Measurements from ENCODE around the gene ROR1. TPM values are rescaled to one million over a fixed set of nuclear protein-coding genes. Genes with fewer than 3 reads are reported as not detected.

Gene ROR1
- total RNA-seq, 1 donor from 2014 or later, result 6.7 TPM

DNA sequence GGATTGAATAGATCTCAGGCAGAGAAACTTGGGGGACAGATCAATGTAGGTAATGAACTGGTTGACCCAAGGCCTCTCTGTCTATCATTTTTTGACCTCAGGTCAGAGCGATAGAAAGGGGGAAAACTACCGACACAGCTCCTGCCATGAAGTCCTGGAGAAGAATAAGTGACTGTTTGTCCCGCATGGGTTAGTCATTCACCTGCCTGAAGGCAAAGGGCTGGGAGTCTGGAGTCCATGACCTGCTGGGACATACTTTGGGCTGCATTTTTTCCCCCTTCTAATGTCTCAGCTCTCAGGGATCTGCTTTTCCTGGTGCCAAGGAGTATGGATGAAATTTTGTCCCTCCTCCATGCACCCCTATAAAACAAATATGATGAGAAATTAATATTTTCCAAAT is 1.6 kb upstream of the ROR1 start:
- Mint-ChIP-seq H3K4me3 (ENCODE audit: unreplicated experiment) (peak overlapping the region; percentile 42), H3K9me3 (ENCODE audit: unreplicated experiment) (no peaks in the 10 kb centered on the region), H3K4me1 (ENCODE audit: unreplicated experiment) (peaks cover 29% of the 10 kb centered on the region), H3K27me3 (ENCODE audit: unreplicated experiment) (peaks cover 13% of the 10 kb centered on the region), H3K36me3 (ENCODE audit: low read depth, unreplicated experiment) (peaks cover 6% of the 10 kb centered on the region), H3K27ac (ENCODE audit: unreplicated experiment) (no peak overlapping the region)
- no peak for DNase-seq (ENCODE audit: low spot score)
- no peak for TF ChIP-seq CTCF (IDR thresholded peaks at IDR 0.05; ENCODE audit: unreplicated experiment)

- peaks cover 6% of the 10 kb centered on the region for H3K36me3 Mint-ChIP-seq (ENCODE audit: low read depth, unreplicated experiment)
- H3K4me3 Mint-ChIP-seq (ENCODE audit: unreplicated experiment), result peak overlapping the region; percentile 91
- peaks cover 29% of the 10 kb centered on the region for H3K4me1 Mint-ChIP-seq (ENCODE audit: unreplicated experiment)
- no peak for TF ChIP-seq CTCF (IDR thresholded peaks at IDR 0.05; ENCODE audit: unreplicated experiment)
- H3K27ac Mint-ChIP-seq (ENCODE audit: unreplicated experiment), result no peak overlapping the region
- DNase-seq (ENCODE audit: low spot score), result no peak
- no peaks in the 10 kb centered on the region for H3K9me3 Mint-ChIP-seq (ENCODE audit: unreplicated experiment)
- peaks cover 13% of the 10 kb centered on the region for H3K27me3 Mint-ChIP-seq (ENCODE audit: unreplicated experiment)
These were observed 941 bp upstream of the ROR1 start for GRCh38 chr1:63772876-63773275.

DNA sequence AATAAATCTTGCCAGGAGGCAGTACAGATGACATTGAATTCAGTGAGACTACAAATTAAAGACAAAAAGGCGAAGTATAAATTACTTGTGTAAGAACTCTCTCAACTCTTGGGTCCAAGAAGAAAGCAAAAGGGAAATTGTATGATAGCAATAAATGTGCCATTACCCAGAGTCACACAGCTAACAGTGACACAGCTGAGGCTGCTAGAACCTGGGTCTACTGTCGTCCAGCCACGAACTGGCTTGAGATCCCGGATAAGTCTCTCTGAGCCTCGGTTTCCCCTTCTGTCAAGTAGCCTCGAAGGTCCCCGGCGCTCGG is 362 bp upstream of the ROR1 start:
- Mint-ChIP-seq H3K4me1 (ENCODE audit: unreplicated experiment) (peaks cover 29% of the 10 kb centered on the region), H3K27me3 (ENCODE audit: unreplicated experiment) (peaks cover 13% of the 10 kb centered on the region), H3K27ac (ENCODE audit: unreplicated experiment) (peak overlapping the region; percentile 49), H3K4me3 (ENCODE audit: unreplicated experiment) (peak overlapping the region; percentile 91), H3K36me3 (ENCODE audit: low read depth, unreplicated experiment) (peaks cover 6% of the 10 kb centered on the region), H3K9me3 (ENCODE audit: unreplicated experiment) (no peaks in the 10 kb centered on the region)
- no peak for TF ChIP-seq CTCF (IDR thresholded peaks at IDR 0.05; ENCODE audit: unreplicated experiment)
- DNase-seq (ENCODE audit: low spot score), result no peak

- H3K27ac Mint-ChIP-seq (ENCODE audit: unreplicated experiment), result no peak overlapping the region
- no peaks in the 10 kb centered on the region for H3K9me3 Mint-ChIP-seq (ENCODE audit: unreplicated experiment)
- TF ChIP-seq CTCF (IDR thresholded peaks at IDR 0.05; ENCODE audit: unreplicated experiment), result no peak
- H3K27me3 Mint-ChIP-seq (ENCODE audit: unreplicated experiment), result peaks cover 13% of the 10 kb centered on the region
- H3K36me3 Mint-ChIP-seq (ENCODE audit: low read depth, unreplicated experiment), result peaks cover 6% of the 10 kb centered on the region
- DNase-seq (ENCODE audit: low spot score), result peak; percentile 41
- H3K4me1 Mint-ChIP-seq (ENCODE audit: unreplicated experiment), result peaks cover 35% of the 10 kb centered on the region
- peak overlapping the region; percentile 97 for H3K4me3 Mint-ChIP-seq (ENCODE audit: unreplicated experiment)
These were observed 1.0 kb downstream of the ROR1 start for GRCh38 chr1:63774617-63775417.

DNA sequence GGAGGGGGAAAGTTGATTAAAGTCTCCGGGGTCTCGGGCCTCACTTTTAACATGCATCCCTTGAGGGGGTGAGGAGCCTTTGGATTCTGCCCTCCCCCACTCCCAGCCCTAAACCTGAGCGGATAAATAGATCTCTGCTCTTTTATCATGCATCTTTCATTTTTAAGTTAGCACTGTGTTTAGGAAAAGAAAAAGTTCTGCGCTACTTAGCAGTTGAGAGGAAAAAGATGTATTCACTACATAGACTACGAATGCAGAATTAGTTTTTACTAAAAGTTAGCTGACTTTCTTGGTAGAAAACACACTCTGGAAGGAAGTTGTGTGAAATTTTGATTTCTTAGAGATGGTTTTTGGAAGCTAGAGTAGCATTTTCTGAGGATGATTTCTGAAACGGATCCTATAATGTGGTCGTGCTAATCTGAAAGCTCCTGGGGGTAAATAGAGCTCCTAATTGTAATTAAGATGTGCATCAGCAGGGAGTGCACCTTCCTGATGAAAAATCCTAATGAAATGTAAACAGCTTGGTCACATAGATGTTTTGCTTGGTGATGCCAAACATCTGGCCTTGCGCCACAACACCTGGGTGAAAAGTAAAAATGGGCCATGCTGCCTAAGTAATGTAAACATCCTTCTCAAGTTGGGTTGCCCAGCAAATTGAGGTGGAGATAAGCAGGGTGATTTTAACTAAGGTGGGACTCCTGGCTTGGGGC is 1.8 kb downstream of the ROR1 start:
- Mint-ChIP-seq H3K27ac (ENCODE audit: unreplicated experiment) (no peak overlapping the region), H3K27me3 (ENCODE audit: unreplicated experiment) (peaks cover 13% of the 10 kb centered on the region), H3K4me3 (ENCODE audit: unreplicated experiment) (peak overlapping the region; percentile 97), H3K4me1 (ENCODE audit: unreplicated experiment) (peaks cover 42% of the 10 kb centered on the region), H3K36me3 (ENCODE audit: low read depth, unreplicated experiment) (peaks cover 6% of the 10 kb centered on the region), H3K9me3 (ENCODE audit: unreplicated experiment) (no peaks in the 10 kb centered on the region)
- TF ChIP-seq CTCF (IDR thresholded peaks at IDR 0.05; ENCODE audit: unreplicated experiment), result no peak
- DNase-seq (ENCODE audit: low spot score), result no peak
